RWPE1 (cell line): ENCODE results near the gene XAGE1B.
"Not testable (repeated sequence)": the region's sequence is repeated elsewhere in the genome, so short reads cannot be mapped to it uniquely, and the experiment has no call there.

Source experiments
- CTCF ChIA-PET: fragments of 350-600 bp; sonication (Branson Sonifier 250); formaldehyde crosslinking; extraction: SDS; loops from one replicate; lab custom pipeline; 2021; lab: Yijun Ruan, JAX
- POLR2A ChIA-PET: fragments of 400-600 bp; formaldehyde crosslinking; extraction: SDS; loops from one replicate; lab custom pipeline; 2020; ENCODE audit warnings: antibody characterized with exemption; ENCODE audit not compliant: low non-redundant PET; lab: Yijun Ruan, JAX
- DNase-seq: peaks from one replicate; pipeline ENCODE4 v3.0.0; 2012; ENCODE audit warnings: low spot score
- H3K27ac ChIP-seq: fragments of 450-650 bp; 2 replicates; pipeline ENCODE4 v1.5.1; 2017
- TF ChIP-seq, protein P1 (sequence below): fragments of 450-650 bp; conservative IDR thresholded peaks from 2 replicates; pipeline ENCODE4 v1.5.1; 2017; ENCODE audit warnings: low read depth, mild to moderate bottlenecking

The XAGE1B gene

DNA sequence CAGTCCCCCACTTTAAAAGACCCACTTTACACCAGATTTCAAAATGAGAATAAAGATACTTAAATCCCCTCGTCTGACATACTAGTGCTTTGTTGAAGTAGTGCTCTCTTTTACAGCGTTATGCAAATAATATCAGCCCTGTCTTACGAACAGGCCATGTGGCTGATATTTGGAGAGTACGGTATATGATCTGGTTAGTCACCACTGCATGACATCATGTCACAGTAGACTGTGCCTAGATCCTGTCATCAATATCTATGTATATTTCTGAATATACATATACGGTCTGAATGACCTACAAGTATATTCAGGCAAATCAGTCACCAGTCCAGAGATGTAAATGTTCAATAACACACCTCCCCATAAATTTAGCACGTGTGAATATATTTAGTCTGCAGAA lies 25.4 kb upstream of the XAGE1B start:
- H3K27ac ChIP-seq: no peak overlapping the region
- POLR2A ChIA-PET: no interaction called here
- TF ChIP-seq, protein P1, sequence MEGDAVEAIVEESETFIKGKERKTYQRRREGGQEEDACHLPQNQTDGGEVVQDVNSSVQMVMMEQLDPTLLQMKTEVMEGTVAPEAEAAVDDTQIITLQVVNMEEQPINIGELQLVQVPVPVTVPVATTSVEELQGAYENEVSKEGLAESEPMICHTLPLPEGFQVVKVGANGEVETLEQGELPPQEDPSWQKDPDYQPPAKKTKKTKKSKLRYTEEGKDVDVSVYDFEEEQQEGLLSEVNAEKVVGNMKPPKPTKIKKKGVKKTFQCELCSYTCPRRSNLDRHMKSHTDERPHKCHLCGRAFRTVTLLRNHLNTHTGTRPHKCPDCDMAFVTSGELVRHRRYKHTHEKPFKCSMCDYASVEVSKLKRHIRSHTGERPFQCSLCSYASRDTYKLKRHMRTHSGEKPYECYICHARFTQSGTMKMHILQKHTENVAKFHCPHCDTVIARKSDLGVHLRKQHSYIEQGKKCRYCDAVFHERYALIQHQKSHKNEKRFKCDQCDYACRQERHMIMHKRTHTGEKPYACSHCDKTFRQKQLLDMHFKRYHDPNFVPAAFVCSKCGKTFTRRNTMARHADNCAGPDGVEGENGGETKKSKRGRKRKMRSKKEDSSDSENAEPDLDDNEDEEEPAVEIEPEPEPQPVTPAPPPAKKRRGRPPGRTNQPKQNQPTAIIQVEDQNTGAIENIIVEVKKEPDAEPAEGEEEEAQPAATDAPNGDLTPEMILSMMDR: no peak
- no peak for DNase-seq
- CTCF ChIA-PET: no interaction called here

DNA sequence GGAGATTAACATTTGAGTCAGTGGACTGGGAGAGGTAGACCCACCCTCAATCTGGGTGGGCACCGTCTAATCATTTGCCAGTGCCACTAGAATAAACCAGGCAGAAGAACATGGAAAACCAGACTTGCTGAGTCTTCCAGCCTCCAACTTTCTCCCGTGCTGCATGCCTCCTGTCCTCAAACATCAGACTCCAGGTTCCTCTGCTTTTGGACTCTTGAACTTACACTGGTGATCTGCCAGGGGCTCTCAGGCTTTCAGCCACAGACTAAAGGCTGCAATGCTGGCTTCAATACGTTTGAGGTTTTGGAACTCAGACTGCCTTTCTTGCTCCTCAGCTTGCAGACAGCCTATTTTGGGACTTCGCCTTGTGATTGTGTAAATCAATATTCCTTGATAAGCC lies 24.2 kb upstream of the XAGE1B start:
- DNase-seq, H3K27ac ChIP-seq, POLR2A ChIA-PET, CTCF ChIA-PET: not testable (repeated sequence)

DNA sequence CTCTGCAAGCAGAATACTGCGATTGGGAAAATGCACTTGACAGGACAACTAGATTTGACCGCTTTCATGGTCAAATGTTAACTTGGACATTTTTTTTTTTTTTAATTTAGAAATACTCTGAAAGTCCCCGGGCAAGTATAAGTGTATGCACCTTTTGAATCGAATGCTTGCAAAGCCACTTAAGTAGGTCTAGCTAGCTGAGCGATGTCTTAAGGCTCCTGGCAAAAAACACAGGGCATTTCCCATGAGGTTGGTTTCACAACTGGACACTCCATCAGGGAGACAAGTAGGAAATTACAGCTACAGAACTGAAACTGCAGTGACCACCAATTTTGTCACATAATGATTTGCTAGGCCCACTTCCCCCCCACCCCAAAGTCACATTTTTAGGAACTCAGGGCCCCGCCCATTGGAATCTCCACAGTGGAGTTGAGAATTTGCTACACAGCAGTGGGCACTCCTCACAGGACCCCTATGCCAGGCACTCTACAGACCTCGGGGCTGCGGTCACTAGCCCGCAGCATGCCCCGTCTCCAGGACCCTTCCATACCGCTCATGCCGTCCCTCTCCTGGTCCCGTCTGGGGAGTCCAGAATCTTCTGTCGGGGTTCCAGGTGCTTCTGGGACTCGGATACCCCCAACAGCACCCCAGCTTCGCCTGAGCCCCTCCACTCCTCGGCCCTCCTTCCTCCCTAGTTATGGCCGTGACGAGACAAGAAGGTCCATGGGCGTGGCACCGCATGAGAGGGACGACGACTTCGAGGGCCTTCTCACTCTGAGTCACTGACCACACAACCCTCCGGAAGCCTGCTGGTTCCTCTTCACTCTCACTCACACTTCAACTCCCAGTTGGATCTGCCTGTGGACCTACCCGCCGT lies 515 bp downstream of the XAGE1B start:
- H3K27ac ChIP-seq, POLR2A ChIA-PET, CTCF ChIA-PET, DNase-seq: not testable (repeated sequence)

DNA sequence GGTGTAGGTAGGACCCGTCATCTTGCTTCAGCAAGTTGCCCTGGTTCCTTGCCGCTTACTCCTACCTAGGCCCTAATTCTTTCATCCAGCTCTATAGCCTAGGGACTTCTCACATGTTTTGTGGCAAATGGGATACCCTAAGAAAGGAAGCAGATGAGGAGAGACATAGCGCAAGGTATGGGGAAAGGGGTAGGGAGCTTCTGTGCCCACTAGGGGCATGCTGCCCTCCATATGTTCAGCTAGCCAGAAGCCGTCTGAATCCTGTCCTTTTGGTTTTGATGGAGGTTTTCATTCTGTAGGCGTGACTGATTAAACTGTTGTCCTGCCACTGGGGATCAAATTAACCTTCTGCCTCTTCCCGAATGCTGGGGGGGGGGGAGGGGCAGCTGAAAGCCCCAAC lies 5.7 kb downstream of the XAGE1B start:
- POLR2A ChIA-PET, DNase-seq, CTCF ChIA-PET, H3K27ac ChIP-seq: not testable (repeated sequence)

DNA sequence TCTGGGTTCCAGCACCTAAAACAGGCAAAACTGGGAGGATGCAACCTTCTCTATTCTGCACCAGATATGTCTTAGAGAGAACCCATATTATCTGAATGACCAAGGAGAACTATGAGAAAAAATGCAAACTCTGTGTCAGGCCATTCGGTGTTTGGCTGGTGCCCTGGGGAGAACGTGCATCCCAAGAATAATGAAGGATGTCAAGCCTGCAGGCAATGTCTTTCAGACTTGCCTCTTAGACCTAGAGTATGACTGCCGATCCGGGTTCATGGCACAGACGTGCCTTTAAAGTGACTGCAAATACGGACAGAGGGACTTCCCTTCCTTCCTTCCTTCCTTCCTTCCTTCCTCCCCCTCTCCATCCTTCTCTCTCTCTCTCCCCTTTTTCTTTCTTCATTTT lies 6.9 kb downstream of the XAGE1B start:
- H3K27ac ChIP-seq: no peak overlapping the region
- TF ChIP-seq, protein P1: no peak
- ChIA-PET POLR2A (no interaction called here), CTCF (no interaction called here)
- no peak for DNase-seq

DNA sequence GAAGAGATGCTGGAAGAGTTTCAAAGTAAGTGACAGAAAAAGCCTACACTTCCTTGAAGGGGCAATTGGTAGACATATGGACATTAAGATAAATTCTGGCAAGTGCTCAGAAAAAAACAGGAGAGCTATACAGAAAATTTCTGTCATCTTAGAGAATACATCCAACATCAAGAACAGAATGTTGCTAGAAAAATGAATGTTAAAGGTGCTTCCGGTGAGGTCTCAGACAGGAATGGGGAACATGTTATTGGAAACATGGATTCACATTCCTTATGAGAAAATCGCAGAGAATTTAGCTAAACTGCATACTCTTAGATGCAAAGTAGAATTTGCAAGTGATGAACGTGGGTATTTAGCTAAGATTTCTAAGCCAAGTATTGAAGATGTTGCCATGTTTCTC lies 9.5 kb downstream of the XAGE1B start:
- DNase-seq: no peak
- TF ChIP-seq, protein P1: no peak
- no peak overlapping the region for H3K27ac ChIP-seq
- CTCF ChIA-PET: no interaction called here
- POLR2A ChIA-PET: no interaction called here

DNA sequence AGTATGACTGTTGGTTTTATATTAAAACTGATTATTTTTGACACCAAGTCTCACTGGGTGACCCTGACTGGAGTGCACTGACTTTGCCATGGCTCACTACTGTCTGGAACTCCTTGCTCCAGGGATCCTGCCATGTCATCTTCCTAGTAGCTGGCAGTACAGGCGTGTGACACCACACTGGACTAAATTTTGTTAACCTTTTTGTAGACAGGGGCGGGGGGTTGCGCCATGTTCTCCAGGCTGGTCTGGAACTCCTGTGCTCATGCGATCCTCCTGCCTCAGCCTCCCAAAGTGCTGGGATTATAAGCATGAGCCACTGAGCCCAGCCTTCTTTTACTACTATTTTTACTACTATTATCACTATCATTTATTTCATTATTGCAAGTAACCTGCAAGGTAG lies 12.3 kb downstream of the XAGE1B start:
- no peak for DNase-seq
- TF ChIP-seq, protein P1: no peak
- no peak overlapping the region for H3K27ac ChIP-seq
- ChIA-PET CTCF (no interaction called here), POLR2A (no interaction called here)

DNA sequence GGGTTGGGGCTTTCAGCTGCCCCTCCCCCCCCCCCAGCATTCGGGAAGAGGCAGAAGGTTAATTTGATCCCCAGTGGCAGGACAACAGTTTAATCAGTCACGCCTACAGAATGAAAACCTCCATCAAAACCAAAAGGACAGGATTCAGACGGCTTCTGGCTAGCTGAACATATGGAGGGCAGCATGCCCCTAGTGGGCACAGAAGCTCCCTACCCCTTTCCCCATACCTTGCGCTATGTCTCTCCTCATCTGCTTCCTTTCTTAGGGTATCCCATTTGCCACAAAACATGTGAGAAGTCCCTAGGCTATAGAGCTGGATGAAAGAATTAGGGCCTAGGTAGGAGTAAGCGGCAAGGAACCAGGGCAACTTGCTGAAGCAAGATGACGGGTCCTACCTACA lies 15.5 kb downstream of the XAGE1B start:
- POLR2A ChIA-PET, DNase-seq, CTCF ChIA-PET, H3K27ac ChIP-seq: not testable (repeated sequence)

DNA sequence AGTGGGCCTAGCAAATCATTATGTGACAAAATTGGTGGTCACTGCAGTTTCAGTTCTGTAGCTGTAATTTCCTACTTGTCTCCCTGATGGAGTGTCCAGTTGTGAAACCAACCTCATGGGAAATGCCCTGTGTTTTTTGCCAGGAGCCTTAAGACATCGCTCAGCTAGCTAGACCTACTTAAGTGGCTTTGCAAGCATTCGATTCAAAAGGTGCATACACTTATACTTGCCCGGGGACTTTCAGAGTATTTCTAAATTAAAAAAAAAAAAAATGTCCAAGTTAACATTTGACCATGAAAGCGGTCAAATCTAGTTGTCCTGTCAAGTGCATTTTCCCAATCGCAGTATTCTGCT lies 20.5 kb downstream of the XAGE1B start:
- DNase-seq, POLR2A ChIA-PET, CTCF ChIA-PET, H3K27ac ChIP-seq: not testable (repeated sequence)

DNA sequence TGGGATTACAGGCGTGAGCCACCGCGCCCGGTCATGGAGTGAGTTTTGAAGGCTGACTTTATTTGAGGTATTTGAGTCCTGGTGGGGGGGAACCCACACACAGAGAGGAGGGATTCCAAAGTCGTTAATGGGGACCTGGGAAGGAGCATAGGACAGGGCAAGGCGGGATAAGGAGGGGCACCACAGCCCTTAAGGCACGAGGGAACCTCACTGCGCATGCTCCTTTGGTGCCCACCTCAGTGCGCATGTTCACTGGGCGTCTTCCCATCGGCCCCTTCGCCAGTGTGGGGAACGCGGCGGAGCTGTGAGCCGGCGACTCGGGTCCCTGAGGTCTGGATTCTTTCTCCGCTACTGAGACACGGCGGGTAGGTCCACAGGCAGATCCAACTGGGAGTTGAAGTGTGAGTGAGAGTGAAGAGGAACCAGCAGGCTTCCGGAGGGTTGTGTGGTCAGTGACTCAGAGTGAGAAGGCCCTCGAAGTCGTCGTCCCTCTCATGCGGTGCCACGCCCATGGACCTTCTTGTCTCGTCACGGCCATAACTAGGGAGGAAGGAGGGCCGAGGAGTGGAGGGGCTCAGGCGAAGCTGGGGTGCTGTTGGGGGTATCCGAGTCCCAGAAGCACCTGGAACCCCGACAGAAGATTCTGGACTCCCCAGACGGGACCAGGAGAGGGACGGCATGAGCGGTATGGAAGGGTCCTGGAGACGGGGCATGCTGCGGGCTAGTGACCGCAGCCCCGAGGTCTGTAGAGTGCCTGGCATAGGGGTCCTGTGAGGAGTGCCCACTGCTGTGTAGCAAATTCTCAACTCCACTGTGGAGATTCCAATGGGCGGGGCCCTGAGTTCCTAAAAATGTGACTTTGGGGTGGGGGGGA lies 21.1 kb downstream of the XAGE1B start, which contains the start of gene XAGE1A:
XAGE1A (plus strand) TSS at position 264 of the 874 bp plus-strand sequence. CDS start 1,554 bp downstream, outside the sequence.
- POLR2A ChIA-PET, CTCF ChIA-PET, H3K27ac ChIP-seq, DNase-seq: not testable (repeated sequence)

DNA sequence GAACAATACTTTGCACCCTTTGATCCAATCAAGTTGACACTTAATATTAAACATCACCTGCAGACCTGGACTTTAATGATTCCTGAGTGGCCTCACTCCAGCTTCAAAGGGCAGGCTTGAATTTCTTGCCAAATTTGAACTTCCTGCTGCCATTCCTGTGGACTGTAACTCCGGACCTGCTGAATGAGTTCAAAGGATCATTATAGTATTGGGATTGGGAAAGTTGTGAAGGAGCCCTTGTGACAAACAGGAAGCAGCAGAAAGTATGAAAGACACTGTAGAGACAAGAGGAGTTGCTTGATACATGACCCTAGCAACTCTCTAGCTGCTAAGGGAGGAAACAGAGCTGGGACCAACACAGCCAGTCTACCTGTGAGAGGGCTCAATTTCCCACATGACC lies 45.6 kb downstream of the XAGE1B start:
- POLR2A ChIA-PET, H3K27ac ChIP-seq, CTCF ChIA-PET, DNase-seq: not testable (repeated sequence)
